HG02870 (cell line): ENCODE data around the gene TCF4.

ENCODE experiments used
- ATAC-seq: cut with Tn5 transposase; IDR thresholded peaks from one replicate; pipeline ENCODE4 v1.9.1; 2021; ENCODE audit warnings: mild to moderate bottlenecking, moderate library complexity; ENCODE audit not compliant: unreplicated experiment

TCF4 gene

DNA sequence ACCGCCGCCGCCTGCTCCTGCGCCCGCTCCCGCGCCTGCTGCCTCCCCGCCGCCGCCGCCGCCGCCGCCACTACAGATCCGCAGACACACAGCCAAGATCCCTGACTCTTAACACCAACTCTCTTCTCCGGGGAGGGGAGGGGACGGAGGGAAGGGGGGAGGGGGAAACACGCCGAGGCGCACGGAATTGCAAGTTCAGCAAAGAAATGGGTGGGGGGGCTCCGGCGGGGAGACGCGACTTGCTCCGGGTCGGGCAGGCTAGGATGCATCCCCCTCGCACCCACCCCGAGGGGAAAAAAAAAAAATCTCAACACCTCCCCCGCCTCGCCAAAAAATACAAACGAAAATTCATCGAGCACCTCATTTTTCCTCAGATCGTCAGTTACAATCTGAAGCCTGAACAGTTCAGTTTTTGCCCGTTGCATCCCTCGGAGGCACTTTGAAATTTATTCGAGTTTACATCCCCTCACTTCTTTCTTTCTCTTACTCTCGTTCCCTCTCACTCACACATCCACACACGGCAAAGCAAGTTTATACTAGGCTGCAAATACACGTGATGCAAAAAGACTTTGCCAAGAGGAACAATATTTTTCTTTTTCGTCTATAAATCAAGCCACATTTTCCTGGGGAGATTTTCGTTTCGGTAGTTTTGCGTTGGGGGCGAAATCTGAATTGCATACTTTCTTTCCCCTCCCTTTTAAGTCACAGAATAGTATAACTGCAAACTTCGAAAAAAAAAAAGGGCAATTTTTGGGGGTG is at the start of gene TCF4:
TCF4 (minus strand) TSS at position 82 of the 759 bp plus-strand sequence. CDS start 1,076 bp downstream, outside the sequence.
- ATAC-seq: no peak

DNA sequence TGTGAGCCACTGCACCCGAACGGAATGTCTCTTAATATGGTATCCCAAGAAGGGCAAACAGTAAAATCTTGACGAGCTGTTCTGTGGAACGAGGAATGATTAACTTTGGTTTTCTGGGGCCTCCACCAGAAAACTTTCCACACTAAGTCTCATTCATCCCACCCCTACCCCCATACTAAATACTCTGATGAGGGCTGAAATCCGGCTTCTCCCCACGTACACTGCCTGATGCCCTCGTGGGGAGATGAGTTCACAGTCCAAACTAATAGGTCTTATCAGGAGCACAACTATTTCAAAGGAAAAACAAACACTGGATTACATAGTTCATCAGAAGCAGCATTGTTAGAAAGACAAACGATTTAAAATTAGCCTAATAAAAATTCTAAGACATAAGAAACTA is 49.2 kb upstream of the TCF4 start:
- ATAC-seq: no peak

DNA sequence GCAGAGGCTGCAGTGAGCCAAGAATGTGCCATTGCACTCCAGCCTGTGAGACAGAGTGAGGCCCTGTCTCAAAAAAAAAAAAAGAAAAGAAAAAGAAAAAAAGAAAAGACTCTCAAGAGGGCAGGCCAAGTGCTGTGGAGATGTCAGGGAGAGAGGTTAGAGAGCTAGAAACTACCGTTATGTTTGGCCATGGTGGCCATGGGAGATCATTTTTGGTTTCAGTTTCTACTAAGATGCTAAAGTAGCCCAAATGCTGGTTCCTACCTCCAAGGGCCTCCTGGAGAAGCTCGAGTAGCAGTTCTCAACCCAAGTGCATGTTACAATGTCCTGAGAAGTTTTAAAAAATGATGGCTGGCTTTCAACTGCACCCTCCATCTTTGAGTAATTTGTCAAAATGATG is 47.4 kb upstream of the TCF4 start:
- ATAC-seq: no peak

DNA sequence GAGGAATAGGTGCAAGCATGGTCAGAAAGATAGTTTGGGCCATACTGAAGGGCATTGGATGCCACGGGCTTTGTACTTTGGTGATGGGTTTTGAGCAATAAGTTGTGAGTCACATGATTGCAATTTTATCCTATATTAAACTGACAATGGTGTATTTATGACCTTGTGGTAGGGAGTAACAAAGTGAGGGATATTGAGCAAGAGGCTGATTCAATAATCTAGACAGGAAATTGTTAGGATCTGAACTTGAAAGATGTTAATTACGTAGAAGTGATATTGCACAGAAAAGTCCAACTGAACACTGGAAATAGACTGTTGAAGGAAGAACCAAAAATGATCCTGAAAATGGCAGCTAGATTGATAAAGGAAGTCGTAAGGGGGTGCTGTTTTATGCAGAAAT is 46.6 kb upstream of the TCF4 start:
- ATAC-seq: no peak

DNA sequence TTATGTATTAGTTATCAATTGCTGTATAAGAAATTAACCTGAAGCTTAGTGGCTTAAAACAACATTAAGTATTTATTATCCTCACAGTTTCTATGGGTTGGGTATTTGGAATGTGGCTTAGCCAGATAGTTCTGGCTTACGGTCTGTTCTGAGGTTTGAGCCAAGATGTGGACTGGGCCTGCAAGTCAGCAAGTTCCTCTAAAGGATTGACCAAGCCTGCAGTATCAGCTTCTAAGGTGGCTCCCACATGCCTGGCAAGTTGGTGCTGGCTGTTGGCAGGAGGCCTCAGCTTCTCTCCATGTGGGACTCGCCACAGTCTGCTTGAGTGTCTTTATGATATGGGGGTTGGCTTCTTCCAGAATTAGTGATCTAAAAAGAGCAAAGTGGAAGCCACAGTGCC is 45.0 kb upstream of the TCF4 start:
- no peak for ATAC-seq

DNA sequence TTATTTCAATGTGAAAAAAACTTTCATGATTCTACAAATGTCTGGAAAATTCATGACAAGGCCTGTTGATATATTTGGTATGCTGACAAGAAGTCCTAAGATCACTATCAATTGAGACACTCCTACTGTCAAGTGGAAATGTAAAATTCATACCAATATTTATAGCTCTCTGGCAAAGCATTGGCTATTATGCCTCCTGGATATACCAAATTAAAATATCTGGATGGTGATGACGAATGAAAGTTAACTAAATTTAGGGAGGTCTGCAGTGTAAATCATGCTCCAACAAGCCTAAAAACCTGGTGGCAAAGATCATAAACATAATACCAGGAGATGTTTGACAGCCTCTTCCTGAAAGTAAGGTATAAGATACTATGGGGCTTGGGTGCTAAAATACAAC is 41.1 kb upstream of the TCF4 start:
- ATAC-seq: no peak

DNA sequence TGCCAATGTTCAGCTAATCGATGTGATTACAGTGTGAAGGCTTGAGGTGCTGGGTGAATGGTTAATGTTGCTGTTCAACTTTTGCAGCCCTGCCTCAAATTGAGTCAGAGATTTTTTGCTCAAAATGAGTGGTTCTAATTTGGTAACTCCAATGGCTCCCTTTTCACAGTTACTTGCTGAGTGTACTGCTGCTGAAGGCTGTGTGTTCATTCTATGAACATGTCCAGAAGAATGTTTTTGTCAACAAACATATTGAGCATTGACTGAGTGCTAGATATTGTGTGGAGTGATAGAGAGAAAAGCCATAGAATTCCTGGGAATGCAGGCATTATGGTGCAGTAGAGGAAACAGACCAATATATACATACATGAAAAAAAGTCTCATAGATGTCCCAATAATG is 39.0 kb upstream of the TCF4 start:
- ATAC-seq: no peak

DNA sequence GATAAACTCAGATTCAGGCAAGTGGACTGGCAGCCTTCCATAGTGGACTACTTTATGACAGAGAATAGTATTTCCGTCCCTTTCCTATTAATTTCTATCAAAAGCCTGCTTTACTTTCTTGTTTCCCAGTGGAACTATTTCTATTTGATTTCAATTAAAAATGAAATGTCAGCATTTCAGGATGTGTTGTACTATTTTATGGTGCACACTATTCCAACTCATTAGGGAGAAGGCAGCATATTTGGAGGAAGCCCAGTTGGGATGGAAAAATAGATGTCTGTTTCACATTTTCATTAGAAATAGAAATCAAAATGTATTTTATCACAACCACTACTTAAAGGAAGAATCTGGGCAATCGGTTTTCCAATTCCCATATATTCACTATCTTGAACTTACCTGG is 37.9 kb upstream of the TCF4 start:
- ATAC-seq: no peak

DNA sequence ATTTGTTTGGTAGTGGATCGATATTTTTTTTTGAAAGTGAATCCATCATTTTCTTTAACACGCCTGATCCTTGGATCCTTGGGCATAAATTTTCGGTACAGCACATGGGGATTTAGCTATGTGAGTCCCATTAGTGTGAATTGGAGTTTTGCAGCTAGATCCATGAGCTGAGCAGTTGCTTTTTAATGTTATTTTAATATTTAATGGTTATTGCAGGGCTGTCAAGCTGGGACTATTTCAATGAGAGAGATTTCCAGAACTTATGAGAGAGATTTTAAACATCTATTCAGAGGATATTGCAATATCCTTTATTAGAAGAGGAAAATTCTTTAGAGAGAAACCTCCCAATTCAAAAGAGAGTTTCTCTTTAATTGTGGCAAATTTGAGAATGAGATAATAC is 35.6 kb upstream of the TCF4 start:
- ATAC-seq: no peak

DNA sequence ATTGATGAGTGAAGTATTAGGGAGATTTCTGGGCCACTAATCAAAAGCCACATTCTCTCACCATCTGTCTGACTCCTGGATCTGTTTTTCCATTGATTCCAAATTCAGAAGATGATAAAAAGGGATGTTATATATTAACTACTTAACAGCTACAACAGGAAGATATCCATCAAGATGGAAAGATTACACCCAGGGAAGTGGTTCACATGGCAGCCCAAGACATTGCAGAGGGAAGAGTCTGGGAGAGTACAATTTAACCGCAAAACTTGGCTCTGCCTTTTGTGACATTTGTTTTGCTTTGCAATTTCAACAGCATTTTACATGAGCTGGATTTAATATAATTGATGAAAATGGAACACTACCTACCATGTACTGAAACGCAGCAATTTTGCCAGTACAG is 22.5 kb upstream of the TCF4 start:
- no peak for ATAC-seq

DNA sequence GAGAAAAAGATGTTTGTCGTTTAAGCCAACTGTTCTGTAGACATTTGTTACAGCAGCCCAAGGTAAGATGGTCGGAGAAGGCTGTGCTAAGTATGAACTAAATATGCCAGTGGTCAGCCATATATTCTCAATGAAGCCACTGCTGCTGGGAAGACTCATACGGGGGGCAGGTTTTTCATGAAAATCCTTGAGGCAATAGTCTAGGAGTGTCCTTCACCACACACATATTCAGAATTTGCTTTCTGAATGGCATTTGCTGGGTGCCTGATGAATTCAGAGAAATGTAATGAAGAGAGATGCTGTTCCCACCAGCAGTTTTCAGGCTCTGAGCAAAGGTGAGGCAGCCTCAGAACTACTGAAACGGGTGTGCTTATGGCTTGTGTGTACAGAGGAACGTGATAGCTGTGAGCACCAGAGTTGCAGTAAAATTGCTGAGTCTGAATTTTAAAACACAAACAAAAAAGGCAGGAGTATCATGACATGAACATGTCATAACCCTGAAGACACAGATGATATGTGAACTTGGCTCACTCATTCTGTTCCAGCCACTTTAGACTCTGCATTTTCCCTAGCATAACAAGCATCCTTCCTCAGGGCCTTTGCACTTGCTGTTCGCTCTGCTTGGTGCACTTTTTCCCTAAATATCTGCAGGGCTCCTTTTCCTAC is 21.3 kb upstream of the TCF4 start:
- ATAC-seq: no peak

DNA sequence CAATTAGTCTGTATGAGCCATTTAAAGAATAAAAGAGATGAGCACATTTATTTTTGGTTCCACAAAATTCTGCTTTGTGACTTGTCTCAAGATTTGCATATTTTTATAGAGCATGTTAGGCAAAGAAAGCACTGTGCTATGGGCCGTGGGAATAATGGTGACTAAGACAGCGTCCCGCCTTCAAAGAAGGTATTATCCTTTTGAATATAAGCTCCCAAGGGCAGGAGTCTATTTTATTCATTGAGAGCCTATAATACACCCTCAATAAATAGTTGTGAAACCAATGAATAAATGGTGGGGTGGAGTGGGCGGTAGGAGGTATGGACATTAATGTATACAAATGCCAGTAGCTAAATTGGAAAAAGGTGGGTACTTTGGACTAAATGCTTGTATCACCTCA is 20.5 kb upstream of the TCF4 start:
- ATAC-seq: no peak

DNA sequence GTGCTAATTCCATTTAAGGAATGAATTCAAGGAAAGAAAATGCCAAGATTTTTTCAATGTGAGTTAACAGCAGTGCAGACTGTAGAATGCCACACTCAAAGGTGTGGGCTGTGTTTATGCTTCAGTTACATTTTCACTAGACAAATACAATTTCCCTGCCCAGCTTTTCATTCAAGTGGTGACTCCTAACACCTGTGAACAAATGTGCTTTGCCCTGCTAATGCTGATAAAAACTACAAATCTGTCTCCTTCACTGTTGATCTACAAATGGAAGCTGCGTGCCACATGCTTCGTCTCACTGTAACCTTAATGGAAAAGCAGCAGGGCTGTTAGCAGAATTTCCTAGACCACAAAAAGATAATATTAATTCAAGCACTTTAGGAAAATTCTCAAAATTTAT is 19.8 kb upstream of the TCF4 start:
- no peak for ATAC-seq

DNA sequence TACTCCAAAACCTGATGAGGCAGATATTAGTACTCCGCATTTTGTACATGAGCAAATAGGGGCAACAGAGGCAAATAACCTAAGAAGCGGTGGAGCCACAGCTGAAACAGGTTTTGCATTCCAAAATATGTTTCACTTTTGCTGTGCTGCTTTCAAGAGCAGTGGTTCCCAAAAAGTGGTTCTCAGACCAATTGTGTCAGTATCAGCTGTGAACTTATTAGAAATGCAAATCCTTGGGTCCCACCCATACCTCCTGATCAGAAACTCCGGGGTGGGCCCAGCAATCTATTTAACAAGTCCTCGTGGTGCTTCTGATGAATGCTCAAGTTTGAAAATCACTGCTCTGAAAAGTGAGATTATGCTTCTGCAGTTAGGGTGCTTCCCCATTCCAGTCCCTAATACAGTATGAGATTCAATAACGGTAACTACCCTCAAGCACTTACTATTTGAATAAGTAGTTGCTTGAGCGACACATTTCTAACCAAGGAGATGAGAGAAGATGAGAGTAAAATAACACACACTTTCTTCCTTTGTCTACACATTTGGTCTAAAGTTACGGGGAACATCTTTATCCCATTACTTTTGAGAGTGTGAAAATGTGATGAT is 17.8 kb upstream of the TCF4 start:
- peak; percentile 92 for ATAC-seq

DNA sequence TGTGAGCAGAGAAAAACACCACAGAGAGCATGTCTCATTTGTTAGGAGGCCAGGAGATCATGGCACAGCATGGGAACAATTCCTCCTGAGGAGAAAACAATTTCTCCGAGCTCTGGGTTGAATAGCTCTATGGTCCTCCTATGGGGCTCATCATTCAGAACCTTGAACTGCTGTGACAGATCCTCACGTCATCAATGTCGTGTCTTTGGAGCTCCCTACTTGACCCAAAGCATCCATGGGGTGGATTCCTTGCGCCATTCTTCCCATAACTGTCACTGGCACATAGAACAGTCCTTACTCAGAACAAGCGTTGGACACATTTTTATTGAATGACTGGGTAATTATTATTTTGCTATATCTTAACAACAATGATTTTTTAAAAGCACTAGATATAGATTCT is 15.8 kb upstream of the TCF4 start:
- no peak for ATAC-seq

DNA sequence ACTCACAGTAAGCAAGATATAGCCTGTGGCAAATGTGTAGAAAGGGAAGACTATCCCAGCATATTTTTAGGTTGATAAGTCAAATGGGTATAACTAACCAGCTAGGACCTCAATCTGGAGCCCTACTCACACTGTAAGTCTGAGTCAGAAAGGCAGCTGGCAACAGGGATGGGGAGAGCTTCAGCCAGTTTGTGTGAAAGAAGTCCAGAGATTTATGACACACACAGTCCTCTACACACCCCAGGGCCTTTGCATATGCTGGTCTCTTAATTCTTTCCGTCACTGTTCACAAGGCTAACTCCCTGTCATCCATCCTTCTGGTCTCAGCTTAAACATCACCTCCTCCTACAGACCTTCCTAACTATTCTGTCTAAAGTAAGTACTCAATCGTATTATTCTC is 5.9 kb upstream of the TCF4 start:
- no peak for ATAC-seq

DNA sequence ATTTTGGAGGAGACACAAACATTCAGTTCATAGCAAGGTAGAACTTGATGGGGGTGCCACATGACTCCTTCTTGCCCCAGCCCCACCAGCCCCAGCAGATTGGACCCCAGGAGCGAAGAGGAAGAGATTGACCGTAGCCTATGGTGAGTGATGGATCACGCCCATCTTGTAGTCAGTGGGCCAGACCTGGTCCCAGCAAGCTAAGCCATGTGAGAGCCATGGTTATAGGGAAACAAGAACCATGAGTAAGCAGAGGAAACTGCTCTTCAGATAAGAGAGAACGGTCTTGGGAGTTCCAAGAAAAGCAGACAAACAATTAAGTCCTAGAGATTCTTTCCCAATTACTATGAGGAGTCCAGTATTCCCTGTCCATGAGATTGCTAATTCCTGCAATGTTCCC is 4.6 kb upstream of the TCF4 start:
- no peak for ATAC-seq

DNA sequence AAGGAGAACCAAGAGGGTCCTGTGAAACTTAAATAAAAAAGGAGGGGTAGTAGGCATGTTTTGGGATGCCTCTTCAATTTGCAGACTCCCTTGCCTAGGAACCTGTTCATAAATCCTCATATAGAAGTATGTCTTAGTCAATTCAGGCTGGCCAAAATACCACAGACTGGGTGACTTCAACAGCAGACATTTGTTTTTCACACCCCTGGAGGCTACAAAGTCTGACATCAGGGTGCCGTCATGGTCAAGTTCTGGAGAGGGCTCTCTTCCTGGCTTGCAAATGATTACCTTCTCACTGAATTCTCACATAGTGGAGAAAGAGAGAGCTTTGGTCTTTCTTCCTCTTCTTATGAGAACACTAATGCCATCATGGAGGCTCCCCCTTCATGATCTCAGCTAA is 4.1 kb upstream of the TCF4 start:
- no peak for ATAC-seq

DNA sequence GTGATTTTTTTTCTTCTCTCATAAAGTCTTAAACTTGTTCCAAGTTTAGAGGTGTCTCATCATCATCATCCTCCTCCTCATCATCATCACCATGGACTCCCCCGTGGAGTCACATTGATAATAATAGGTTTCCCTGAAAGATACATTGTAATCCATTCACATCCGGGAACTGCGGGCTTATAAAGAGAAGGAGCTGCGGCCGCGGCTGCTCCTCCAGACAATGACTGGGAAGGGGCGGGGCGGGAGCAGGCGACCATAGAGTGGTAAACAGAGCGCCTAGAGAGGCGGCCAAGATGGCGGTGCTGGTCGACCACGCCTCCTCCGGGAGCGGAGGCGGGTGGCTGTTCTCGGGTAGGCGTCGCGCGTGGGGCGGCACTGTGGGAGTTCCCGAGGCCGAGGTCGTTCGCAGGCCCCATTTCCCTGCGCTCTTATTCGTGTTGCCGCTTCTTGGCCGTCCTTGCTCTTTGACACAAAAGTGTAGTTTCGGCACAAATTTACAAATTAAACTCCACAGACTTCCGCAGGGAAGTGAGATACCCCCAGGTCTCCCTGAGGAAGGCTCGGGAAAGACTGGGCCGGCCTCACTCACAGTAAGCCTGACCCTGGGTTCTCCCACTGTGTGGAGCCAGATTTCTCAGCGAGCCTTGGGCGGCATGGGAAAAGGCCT is 1.8 kb upstream of the TCF4 start:
- ATAC-seq: peak; percentile 78

DNA sequence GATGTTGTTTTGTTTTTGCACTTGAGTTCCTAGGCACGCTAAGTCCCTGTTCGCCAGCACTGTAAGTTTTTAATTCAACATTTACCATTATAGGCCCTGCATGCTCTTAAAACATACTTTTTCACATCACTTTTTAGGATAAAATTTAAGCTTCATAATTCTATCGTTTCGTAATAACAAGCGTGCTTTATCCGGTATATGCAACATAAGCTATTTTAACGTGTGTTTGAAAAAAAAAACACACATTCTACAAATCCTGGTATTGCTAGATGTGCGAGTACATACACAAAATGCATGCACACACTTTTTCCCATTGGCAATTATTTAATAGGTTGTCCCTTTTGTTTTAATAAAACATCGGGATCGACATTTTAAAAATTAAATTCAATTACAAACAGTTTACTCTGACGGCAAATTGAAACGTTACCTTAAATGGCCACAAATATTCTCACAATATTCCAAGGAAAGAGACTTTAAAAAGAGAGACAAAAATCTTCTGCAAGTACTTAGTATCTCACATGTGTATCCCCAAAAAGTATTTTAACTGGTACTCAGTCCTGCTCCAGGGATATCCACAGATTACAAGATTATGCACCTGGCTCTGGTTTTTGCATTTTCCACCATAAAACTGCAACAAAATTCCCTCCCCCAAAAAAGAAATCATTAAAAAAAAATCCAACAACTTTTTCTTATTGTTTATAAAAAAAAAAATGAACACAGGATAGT is 1.0 kb upstream of the TCF4 start:
- ATAC-seq: no peak

DNA sequence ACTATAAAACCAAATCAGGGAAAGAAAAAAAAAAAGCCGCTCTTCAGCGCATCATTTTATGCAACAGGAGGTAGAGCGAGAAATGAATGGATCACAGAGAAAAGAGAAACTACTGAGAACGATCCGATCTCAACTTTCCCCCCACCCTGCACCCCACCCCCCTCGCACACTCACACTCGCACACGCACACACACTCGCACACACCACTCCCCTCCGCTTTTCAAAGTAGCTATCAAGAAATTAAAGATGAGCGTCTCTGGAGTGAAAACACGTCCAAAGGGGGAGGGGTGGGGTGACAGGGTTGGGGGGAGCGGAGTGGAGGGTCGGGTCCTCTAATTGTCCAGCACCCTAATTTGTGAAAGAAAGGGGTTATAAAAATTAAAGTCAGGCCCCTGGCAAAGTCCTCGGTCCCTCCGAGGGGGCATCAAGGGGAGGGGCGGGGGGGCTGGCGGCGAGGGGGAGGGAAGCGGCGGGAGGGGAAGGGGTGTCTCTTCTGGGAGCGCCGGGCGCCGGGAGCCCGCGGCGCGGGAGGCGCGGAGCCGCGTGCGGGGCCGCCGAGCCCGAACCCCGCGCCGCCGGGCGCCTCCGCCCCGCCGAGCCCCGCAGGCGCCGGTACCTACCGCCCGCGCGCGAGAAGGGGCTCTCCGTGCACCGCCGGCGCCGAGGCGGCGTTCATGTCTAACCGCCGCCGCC is 428 bp downstream of the TCF4 start:
- no peak for ATAC-seq
